ENCODE data around the gene PTPMT1.

The PTPMT1 gene

GRCh38 chr11:47564933-47565339 is 463 bp upstream of the PTPMT1 start:
- no peak for TF ChIP-seq EZH2phosphoT487 (IDR thresholded peaks at IDR 0.05; ENCODE audit: low read depth)
- no peak for TF ChIP-seq CTCF (IDR thresholded peaks at IDR 0.05; ENCODE audit: low read depth, low read length)
- Histone ChIP-seq H3K79me2 (ENCODE audit: low read length) (peaks cover 49% of the 10 kb centered on the region), H4K20me1 (ENCODE audit: insufficient read depth, low read length) (no peaks in the 10 kb centered on the region), H3K36me3 (replicated peaks; ENCODE audit: low read depth, low read length) (peaks cover 12% of the 10 kb centered on the region), H2AFZ (ENCODE audit: low read depth, low read length) (peak overlapping the region; percentile 60; the same call in 1 of the 2 replicates), H3K4me1 (ENCODE audit: low read length) (peaks cover 11% of the 10 kb centered on the region), H3K4me3 (ENCODE audit: low read length) (peak overlapping the region; percentile 94), H3K9ac (ENCODE audit: low read length) (peak overlapping the region; percentile 90), H3K4me2 (ENCODE audit: low read length) (peak overlapping the region; percentile 100), H3K27me3 (ENCODE audit: low read depth, low read length) (no peaks in the 10 kb centered on the region), H3K9me3 (ENCODE audit: insufficient read depth, low read length) (no peaks in the 10 kb centered on the region), H3K27ac (ENCODE audit: low read length) (peak overlapping the region; percentile 51)

GRCh38 chr11:47566149-47566698 is 825 bp downstream of the PTPMT1 start:
- no peaks in the 10 kb centered on the region for H3K27me3 ChIP-seq (ENCODE audit: low read depth, low read length)
- no peaks in the 10 kb centered on the region for H3K9me3 ChIP-seq (ENCODE audit: insufficient read depth, low read length)
- H3K9ac ChIP-seq (ENCODE audit: low read length), result peak overlapping the region; percentile 90
- H3K79me2 ChIP-seq (ENCODE audit: low read length), result peaks cover 62% of the 10 kb centered on the region
- peak overlapping the region; percentile 51; the same call in 1 of the 2 replicates for H3K27ac ChIP-seq (ENCODE audit: low read length)
- H4K20me1 ChIP-seq (ENCODE audit: insufficient read depth, low read length), result no peaks in the 10 kb centered on the region
- H3K36me3 ChIP-seq (replicated peaks; ENCODE audit: low read depth, low read length), result peaks cover 13% of the 10 kb centered on the region
- peak overlapping the region; percentile 100 for H3K4me2 ChIP-seq (ENCODE audit: low read length)
- H3K4me3 ChIP-seq (ENCODE audit: low read length), result peak overlapping the region; percentile 94
- TF ChIP-seq EZH2phosphoT487 (IDR thresholded peaks at IDR 0.05; ENCODE audit: low read depth), result no peak
- TF ChIP-seq CTCF (IDR thresholded peaks at IDR 0.05; ENCODE audit: low read depth, low read length), result no peak
- H3K4me1 ChIP-seq (ENCODE audit: low read length), result peaks cover 11% of the 10 kb centered on the region
- H2AFZ ChIP-seq (ENCODE audit: low read depth, low read length), result no peak overlapping the region; the same call in 1 of the 2 replicates

- H3K36me3 ChIP-seq (replicated peaks; ENCODE audit: low read depth, low read length), result peaks cover 39% of the 10 kb centered on the region
These were observed 4.2 kb downstream of the PTPMT1 start for GRCh38 chr11:47569646-47570045.

More at GRCh38 chr11:47569646-47570045, 4.2 kb downstream of the PTPMT1 start:
- Histone ChIP-seq H2AFZ (ENCODE audit: low read depth, low read length) (no peak overlapping the region), H3K9ac (ENCODE audit: low read length) (no peak overlapping the region), H3K27me3 (ENCODE audit: low read depth, low read length) (no peaks in the 10 kb centered on the region), H3K9me3 (ENCODE audit: insufficient read depth, low read length) (no peaks in the 10 kb centered on the region), H3K4me2 (ENCODE audit: low read length) (no peak overlapping the region), H3K79me2 (ENCODE audit: low read length) (peaks cover 80% of the 10 kb centered on the region), H3K4me3 (ENCODE audit: low read length) (no peak overlapping the region), H3K4me1 (ENCODE audit: low read length) (peaks cover 11% of the 10 kb centered on the region), H3K27ac (ENCODE audit: low read length) (no peak overlapping the region), H4K20me1 (ENCODE audit: insufficient read depth, low read length) (no peaks in the 10 kb centered on the region)
- no peak for TF ChIP-seq EZH2phosphoT487 (IDR thresholded peaks at IDR 0.05; ENCODE audit: low read depth)
- TF ChIP-seq CTCF (IDR thresholded peaks at IDR 0.05; ENCODE audit: low read depth, low read length), result no peak

Measured in OCI-LY3 (cell line).